SHP77 (cell line): ENCODE data around the gene EPHA2.

Source experiments
- DNase-seq, 2 experiments: peaks; one replicate each; lab custom pipeline; 2025; lab: John Stamatoyannopoulos, UW

The EPHA2 gene

DNA sequence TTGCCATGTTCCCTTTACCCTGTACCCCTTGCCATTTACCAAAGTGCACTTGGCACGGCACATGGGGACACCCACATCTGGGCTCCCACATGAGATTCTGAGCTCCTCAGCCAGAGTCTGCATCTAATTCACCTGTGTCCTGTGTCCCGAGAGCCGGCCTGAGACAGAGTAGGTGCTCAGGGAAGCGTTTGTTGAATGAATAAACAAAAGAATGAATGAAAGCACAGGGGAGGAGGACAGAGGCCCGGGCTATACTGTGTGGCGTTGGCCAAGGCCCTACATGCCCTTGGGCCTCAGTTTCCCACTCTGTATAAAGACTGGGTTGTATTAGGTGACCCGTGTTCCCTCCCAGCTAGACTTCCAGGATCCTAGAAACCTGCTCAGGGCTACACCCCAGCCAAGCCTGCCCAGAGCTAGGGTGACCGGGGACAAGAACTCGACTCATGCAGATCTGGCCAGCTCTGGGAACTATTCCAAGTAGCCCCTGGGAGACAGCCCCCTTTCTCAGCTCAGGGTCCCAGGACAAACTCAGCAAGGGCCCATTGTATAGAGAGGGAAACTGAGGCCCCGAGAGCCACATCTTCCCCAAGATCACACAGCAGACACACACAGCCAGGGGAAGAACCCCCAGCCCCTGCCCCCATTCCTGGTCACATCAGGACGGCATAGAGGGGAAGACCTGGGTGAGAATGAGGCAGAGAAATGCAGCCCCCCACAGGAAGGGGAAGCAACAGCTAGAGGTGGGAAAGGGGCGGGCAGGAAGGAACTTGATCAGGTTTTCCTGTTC lies 6.0 kb downstream of the EPHA2 start:
- DNase-seq: no peak

DNA sequence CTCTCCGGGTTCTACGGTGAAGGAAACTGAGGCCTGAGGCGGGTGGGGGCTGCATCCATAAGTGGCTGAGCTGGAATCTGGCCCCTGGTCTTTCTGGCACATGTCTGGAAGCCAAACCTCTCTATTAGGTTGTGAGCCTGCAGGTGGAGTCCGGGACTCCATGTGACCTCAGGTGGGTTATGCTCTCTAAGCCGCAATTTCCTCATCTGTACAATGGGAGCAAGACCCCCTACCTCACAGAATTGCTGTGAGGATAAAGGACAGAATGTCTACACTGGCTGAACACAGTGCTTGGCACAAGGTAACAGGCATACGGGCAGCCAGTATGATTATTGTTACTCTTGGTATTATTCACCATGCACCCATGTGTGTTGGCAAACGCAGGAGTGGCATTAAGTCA lies 6.7 kb downstream of the EPHA2 start:
- no peak for DNase-seq

DNA sequence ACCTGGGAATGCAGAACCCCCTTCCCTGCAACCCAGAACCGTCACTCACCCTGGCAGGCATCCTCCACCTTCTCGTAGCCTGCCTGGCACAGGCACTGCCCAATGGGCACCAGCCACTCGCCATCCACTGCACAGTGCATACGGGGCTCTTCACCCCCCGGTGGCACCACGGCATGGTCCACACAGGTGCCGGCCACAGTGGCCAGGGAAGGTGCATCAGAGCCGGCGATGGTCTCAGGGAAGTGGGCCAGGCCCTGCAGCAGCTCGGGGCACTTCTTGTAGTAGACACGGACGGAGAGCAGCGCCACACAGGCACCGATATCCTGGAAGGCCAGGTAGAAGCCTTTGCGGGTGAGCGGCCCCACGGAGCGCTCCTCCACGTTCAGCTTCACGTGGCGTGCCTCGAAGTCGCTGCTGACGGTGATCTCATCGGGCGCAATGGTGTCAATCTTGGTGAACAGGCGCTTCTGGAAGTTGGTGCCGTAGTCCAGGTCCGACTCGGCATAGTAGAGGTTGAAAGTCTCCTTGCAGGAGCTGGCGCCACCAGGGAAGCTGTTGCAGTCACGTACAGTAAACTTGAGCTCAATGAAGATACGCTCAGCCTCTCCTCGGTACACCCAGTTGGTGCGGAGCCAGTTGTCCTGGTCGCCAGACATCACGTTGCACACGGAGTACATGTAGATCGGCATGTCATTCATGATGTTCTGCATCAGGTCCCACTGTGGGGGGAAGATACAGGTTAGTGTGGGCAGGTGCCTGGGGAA lies 7.4 kb downstream of the EPHA2 start:
- no peak for DNase-seq

DNA sequence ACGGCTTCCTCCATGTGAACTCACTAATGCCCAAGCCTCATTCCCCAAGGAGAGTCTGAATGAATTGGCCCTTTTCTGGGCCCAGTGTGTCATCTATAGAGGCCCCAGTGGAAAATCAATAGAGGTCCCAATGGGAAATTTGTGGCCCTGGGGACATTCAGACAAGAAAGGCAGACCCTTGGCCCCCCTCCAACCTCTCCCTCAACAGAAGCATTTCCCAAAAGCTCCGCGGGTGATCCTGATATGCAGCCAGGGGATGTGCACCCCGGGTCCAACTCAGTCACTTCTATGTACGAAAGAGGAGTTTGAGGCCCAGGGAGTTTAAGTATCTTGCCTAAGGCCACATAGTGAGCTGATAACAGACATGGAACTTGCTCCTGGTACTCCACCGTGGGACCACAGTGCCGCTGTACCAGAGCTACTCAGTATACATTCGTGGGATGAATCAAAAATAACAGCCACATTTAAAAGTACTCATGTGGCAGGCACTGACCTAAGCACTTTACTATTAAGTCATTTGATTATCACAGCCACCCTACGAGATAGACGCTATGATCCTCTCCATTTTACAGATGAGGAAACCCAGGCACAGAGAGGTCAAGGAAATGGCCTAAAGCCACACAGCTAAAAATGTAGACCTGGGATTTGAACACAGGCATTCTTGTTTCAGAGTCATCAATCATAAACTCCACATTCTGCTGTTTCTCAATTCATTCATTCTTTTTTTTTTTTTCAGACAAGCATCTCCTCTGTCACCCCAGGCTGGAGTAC lies 8.5 kb downstream of the EPHA2 start:
- DNase-seq: no peak

DNA sequence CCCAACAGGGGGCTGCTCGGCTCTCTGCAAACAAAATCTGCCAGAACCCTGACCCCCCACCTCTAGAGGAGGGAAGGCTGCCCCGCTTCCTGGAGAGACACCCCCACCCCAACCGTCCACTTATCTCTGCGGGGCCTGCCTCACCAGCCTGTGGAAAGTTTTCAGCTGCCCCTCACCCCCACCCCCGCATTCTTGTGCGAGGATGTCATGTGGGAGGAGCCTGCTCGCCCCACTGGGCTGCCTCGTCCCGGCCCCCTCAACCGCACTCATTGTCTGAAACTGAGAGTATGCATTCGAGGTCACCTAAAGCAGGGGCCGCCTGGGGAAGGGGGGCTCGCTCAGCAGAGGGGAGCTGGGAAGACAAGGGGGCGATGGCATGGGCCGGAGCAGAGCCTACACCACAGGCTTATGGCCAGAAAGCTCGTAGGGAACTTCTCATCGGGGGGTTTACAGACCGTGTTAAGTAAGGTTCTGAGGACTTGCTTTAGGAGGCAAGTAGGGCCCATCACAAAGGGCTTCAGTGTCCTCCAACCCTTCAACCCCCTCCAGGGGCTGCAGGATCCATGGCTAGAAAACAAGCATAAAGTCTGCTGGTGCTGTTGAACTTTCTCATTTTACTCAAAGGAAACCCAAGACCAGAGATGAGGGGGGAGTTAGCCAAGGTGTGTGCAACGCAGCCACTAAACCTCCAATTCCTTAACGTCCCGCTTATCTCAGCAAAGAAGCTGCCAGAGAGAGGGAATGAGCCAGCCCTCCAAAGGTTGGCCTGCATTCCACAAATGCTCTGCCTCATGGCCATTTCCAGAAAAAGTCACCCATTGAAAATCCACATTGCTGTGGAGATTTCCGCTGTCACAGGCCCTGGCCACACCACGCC lies 9.4 kb downstream of the EPHA2 start:
- DNase-seq: no peak

DNA sequence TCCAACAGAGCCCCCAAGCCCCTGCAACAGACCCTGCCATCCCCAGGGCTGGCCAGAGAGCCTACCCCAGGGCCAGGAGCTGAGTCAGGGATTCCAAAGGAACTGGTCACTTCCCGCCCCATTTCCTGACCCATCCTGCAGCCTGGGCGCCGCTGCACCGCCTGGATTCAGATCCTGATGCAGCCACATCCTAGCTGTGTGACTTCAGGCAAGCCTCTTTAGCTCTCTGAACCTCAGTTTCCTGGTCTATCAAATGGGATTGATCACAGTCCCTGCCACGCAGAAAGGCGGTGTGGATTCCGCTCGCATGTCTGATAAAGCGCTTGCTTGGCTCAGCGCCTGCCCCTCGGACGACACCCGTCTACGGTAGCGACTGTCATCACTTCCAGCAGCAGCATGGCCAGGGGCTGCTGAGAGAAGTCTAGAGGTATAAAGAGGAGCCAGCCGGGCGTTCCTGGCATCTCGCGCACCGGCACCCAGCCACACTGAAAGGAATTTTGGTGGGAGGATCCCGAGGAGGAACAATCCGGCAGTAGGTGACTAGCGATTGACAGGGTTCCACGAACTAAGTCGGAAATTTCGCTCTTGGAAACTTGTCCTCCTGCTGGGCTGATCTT lies 10.1 kb downstream of the EPHA2 start:
- DNase-seq: no peak

DNA sequence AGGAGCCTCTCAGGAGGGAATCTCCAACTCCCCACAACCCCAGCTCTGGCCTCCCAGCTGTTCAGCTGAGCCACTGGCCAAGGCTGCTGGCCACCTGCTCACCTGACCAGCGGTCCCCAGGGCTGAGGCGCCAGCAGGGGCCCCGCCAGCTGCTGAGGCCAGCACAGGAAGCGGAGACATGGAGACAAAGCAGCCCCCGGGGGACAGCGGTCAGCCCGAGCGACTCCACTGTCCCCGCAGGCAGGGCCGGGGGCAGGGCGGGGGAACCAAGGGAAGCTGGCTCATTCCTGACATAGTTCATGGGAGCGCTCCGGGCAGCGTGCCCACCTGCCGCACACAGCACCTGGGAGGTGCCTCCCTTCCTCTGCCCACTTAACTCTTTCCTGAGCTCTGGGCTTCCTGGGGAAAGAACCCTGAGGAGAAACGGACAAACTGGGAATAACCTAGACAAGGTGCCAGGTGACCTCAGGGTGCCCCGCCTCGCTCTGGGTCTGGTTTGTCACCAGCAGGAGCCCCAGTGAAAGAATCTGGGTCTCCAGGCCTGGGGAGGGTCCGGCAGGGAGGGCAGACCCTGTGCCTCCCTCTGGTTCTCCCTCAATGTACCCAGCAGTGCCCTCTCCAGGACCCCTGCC lies 10.7 kb downstream of the EPHA2 start:
- peak in 1 of 2 experiments; percentile 23 for DNase-seq

DNA sequence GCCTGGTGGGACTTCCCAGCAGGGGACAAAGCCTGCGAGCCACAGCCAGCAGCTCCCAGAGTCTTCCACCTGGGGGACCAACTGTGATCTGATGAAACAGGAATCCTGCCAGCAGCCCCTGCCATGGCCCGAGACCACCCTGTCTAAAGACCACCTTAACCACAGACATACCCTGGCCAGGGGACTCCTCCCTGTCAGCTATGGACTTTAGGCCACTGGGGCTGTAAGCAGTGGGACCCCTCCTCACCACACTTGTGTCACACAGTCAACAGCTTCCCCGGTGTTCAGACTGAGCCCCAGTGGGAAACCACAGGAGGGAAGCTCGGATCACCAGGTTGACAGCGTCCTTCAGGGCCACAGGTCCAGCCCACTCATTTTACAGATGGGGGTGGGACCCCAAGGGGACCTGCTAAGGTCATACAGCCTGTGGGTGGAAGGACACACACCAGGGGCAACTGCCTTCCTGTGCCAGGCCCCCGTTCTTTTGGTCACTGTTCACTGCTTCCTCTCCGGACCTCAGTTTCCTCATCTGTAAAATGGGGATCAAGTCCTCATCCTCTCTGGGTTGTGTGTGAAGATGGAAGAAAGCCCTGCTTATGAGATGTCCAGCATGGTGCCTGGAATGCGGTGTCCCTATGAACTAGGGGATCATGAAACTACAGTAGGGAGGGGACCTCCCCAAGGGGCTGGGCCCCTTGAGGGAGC lies 11.4 kb downstream of the EPHA2 start:
- no peak for DNase-seq

DNA sequence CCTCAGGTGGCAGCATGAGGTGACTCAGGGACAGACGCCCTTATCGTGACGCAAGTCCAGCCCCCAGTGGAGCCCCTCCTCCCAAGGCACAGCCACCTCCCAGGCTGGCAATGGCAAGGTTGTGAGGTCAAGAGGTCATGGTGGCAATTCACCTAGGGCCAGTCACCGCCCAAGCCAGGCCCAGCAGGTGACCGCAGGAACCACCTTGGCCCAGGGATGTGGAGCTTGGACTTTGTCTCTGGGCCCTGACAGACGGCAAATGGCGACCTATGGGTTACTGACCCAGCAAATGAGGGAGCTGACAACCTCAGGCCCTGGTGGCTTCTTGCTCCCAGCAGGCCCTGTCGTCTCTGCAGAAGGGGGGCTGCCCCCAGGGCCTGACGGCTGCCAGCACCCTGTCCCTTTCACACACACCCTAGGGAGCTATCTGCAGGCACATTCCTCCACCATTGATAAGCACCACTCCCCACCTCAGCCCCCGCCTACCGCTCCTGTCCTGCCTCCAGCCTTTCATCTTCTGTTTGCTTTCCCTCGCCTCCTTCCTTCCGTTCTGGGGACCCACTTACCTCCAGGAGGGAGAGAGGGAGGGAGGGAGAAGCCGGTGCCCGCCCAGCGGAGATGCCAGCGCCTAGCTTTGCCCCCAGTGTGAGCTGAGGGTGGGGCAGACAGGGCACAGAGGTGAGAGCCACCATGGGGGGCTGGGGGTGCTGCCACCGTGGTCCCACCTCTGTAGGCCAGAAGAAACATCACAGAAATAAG lies 12.1 kb downstream of the EPHA2 start:
- DNase-seq: no peak

DNA sequence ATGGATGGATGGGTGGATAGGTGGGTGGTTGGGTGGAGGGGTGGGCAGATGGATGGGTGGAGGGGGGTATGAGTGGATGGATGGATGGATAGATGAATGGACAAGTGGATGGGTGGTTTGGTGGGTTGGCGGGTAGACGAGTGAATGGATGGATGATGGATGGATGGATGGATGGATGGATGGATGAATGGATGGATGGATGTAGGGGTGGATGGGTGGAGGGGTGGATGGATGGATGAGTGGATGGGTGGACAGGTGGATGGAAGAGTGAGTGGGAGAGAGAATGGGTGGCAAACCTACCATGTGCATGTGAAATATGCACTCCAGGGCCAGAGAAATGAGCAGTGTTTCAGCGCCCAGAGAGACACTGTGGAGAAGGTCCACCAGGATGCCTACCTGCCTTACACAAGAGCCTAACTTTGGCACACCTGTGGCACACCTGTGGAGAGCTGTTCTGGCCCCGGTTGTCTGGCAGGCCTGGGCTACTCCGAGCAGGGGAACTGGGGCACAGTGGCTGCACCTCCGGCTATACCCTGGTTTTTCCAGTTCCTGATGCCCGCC lies 12.8 kb downstream of the EPHA2 start:
- no peak for DNase-seq

DNA sequence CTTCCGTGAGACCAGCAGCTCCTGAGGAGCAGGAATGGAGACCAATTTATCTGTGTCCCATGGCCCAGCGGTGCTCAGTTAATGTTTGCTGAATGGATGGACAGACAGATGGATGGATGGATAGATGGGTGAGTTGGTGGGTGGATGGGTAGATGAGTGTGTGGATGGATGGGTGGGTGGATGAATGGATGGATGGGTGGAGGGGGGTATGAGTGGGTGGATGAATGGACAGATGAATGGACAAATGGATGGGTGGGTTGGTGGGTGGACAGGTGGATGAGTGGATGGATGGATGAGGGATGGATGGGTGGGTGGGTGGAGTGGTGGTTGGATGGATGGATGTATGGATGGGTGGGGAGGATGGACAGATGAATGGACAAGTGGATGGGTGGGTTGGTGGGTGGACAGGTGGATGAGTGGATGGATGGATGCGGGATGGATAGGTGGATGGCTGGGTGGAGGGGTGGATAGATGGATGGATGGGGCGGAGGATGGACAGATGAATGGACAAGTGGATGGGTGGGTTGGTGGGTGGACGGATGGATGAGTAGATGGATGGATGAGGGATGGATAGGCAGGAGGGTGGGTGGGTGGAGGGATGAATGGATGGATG lies 13.4 kb downstream of the EPHA2 start:
- no peak for DNase-seq

DNA sequence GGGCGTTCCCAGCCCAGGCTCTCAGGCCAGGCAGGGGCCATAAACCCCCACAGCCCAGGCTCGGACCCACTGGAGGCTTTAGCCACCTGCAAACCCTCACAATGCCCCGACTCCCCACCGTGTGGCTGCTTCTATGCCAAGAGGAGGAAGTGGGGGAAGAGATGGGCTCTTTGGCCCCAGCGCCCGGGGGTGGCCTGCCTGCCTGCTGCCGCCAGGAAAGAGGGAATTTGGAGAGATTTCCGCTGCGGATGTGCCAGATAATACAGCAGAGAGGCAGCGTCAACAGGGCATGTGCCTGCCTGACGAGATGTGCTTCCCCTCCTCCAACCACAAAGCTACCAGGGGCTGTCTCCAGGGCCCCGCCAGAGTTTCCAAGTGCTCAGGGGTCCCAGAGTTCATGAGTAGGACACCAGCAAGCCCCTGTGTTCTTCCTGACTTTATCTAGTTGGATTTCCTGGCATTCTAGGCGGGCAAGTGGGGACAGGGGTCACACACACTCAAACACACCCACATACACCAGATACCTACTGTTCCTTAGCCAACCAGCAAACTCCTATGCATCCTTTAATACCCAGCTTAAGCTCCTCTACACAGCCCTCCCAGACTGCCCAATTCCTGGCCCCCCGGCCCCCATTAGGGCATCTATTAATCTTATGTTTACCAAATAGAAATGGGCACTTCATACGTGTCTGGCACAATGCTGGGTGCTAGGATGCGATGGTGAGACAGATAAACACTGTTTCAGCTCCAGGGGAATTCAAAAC lies 14.1 kb downstream of the EPHA2 start:
- DNase-seq: no peak

DNA sequence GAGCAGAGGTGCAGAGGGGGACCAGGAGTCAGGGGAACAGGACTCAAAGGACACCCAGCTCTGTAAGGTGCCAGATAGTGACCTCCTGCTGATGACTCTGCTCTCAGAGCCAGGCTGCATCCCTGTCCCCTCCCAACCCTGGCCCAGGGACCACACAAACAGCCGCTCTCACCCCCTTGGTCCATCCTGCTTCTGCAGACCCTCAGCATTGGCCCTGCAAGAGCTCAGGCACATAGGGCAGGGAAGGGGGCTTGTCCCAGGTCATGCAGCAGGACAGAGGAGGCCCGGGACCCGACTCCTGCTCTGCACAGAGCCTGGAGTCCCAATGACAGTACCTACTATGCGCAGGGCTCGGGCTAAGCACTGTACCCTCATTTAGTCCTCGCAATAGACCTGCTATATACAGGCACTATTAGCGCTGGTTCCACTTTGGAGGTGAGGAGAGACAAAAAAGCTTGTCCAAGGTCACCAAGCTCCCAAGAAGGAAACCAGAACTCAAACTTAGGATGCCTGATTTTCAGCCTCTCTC lies 15.7 kb downstream of the EPHA2 start:
- no peak for DNase-seq

DNA sequence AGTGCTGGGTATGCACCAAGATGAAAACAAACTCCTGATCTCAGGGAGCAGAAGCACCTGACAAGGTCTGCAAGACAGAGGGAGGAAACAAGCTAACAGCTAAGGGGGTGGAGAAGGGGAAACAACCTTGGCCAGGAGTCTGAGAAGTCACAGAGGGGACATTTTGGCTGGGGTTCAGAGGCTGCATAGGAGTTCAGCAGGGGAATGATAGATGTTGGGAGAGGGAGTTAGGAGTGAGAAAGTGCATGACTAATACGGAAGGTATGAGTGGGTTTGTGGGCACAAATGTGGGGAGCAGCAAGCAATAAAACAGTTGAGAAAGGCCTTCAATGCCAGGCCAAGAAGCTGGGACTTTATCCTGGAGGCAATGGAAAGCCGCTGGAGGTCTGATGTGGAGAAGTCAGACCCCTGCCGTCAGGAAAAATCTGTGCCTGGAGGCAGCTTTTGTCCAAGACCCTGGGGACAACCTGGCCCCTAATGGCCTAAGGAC lies 16.4 kb downstream of the EPHA2 start:
- no peak for DNase-seq

DNA sequence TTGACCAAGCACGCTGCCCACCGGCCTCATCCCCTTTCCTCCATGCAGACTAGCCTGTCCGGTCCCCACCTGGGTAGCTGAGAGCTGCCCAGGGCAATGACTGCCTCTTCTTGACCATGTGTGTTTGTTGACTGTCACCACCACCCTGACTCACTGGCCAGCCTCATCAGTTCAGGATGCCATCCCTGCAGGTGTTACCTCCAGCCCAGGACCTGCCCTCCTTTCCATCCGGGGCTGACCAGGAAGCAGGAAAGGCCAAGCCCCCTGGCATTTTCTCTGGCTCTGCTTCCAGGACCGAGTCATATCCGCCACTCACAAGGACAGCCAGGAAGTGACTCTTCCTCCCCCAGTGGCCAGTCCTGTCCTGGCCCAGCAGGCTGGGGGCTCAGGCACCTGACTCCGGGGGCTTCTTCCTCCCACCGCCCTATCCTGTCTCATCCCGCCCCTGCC lies 17.1 kb downstream of the EPHA2 start:
- no peak for DNase-seq

DNA sequence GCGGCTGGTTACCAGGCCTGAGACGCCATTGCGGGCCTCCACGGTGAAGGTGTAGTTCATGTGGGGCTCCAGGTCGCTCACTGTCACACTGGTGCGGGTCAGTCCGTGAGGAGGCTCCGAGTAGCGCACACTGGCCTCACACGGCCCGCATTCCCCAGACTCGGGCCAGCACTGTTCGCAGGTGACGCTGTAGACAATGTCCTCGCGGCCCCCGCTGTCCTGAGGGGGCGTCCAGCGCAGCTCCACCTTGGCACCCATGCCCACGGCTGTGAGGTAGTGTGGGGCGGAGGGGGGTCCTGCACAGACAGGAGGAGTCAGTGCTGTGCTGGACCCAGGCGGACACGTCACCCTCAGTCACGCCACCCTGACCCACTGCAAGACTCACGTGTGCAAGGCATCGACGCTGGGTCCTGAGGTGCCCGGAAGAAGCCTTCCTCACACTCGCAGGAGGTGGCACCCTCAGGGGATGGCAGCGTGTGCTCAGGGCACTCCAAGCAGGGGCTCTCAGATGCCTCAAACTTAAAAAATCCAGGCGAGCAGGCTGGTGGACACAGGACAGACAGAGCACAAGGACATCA lies 17.9 kb downstream of the EPHA2 start:
- DNase-seq: no peak

DNA sequence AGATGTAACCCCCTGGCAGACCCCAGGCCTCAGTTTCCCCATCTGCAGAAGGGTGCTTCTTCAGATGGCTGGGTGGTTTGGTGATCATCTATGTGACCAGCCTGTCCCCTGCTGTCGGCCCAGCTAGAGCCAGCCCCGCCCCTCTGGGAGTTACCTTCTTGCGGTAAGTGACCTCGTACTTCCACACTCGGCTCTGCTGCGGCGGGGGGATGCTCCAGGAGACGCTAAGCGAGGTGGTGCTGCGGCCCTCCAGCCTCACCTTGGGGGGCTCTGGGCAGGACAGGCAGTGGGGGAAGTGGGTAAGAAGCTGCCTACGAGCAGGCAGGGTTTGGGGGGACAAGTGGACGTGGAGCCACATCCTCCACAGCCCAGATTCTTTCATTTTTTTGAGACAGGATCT lies 20.4 kb downstream of the EPHA2 start:
- no peak for DNase-seq
